Neural cell (in vitro differentiated cells): ENCODE results near the gene SHQ1.

Experiments used
- CTCF ChIP-seq: fragments of 450-650 bp; IDR thresholded peaks from 2 replicates; pipeline ENCODE4 v1.5.1; 2014; ENCODE audit warnings: antibody characterized with exemption, mild to moderate bottlenecking, moderate library complexity; ENCODE audit not compliant: poor library complexity, severe bottlenecking
- EP300 ChIP-seq: fragments of 450-650 bp; conservative IDR thresholded peaks from 2 replicates; pipeline ENCODE4 v1.6.1; 2014; ENCODE audit warnings: antibody characterized with exemption, mild to moderate bottlenecking, moderate library complexity; ENCODE audit not compliant: poor library complexity, severe bottlenecking
- POLR2AphosphoS5 ChIP-seq: IDR thresholded peaks from 2 replicates; pipeline ENCODE4 v1.6.1; 2012

GRCh38 chr3:72725229-72725628 lies 123.0 kb downstream of the SHQ1 start:
- TF ChIP-seq CTCF (no peak), POLR2AphosphoS5 (no peak), EP300 (no peak)
